ENCODE data around the gene GFER. TPM values are rescaled to one million over a fixed set of nuclear protein-coding genes. Genes with fewer than 3 reads are reported as not detected.

Gene GFER
- total and polyA plus RNA-seq, 10 of the 15 experiments (the other 5 are each of a cell fraction or from before 2014, with no cell fraction given), result 2.4 to 57.7 (median 31.3) TPM

GRCh38 chr16:1942810-1943726 lies 40.9 kb upstream of the GFER start, which contains the start of gene MSRB1 (continued):
- peak; percentile 45; the same call in 1 of the 2 replicates for TF ChIP-seq RB1 (IDR thresholded peaks at IDR 0.05; ENCODE audit: borderline replicate concordance)
- TF ChIP-seq NKRF (conservative IDR thresholded peaks at IDR 0.05), result peak; percentile 79
- TF ChIP-seq ESRRA (IDR thresholded peaks at IDR 0.05; ENCODE audit: low read length), result no peak
- TF ChIP-seq DPF2 (IDR thresholded peaks at IDR 0.05), result peak; percentile 66; the same call in 1 of the 2 replicates

- H3K4me2 ChIP-seq (ENCODE audit: control insufficient read depth, insufficient read depth), result no peak overlapping the region
- BruUV-seq (replicated peaks), result no TSS peak
- no peak for ATAC-seq
- H3K4me1 ChIP-seq (ENCODE audit: control insufficient read depth, insufficient read depth, low read length), result peaks cover 10% of the 10 kb centered on the region; the same call in 1 of the 2 replicates
- H4K20me1 ChIP-seq (ENCODE audit: control insufficient read depth, insufficient read depth), result no peaks in the 10 kb centered on the region
- H3K27me3 ChIP-seq (replicated peaks in 1 of 2; ENCODE audit: control insufficient read depth in 2 of 2, insufficient read depth in 2 of 2, low read length in 1 of 2), result no peaks in the 10 kb centered on the region
- FAIRE-seq, result no peak
- intact Hi-C loops (cut with micrococcal nuclease; ENCODE audit: unreplicated experiment), result no loop called here
- no peaks in the 10 kb centered on the region for H3K9me3 ChIP-seq (replicated peaks; ENCODE audit: control insufficient read depth, insufficient read depth, low read length)
- DNase-seq (ENCODE audit: low read depth, low spot score), result no peak
- no peak overlapping the region for H3K27ac ChIP-seq (ENCODE audit: control insufficient read depth, insufficient read depth)
- no peaks in the 10 kb centered on the region; a peak in 2 of 4 replicates for H3K36me3 ChIP-seq (ENCODE audit: control insufficient read depth in 2 of 2, insufficient read depth in 2 of 2, low read length in 1 of 2)
- H3K4me3 ChIP-seq, result no peak overlapping the region
- peaks cover 18% of the 10 kb centered on the region for H3K79me2 ChIP-seq (ENCODE audit: control insufficient read depth, insufficient read depth, low read length)
- RAD21 ChIA-PET (ENCODE audit: unreplicated experiment), result no interaction called here
- no peak overlapping the region for H3K9ac ChIP-seq (ENCODE audit: control insufficient read depth, insufficient read depth, low read length)
- SMC1A ChIA-PET (ENCODE audit: uncharacterized antibody, unreplicated experiment), result interaction anchor here (1.0 to 1.2 kb wide), 2 partner anchors 12 to 67 kb away, joined by 3 read pairs; no protein-coding TSS in a partner anchor
- TF ChIP-seq KAT2A (conservative IDR thresholded peaks at IDR 0.05; ENCODE audit: control insufficient read depth, low read depth, low read length) (no peak), POLR2AphosphoS5 (IDR thresholded peaks at IDR 0.05; ENCODE audit: low read length) (no peak), ZNF217 (IDR thresholded peaks at IDR 0.05) (no peak), SRF (IDR thresholded peaks at IDR 0.05; ENCODE audit: low read depth in 2 of 2, low read length in 2 of 2) (no peak), CHD1 (IDR thresholded peaks at IDR 0.05; ENCODE audit: low read depth, low read length) (no peak), POU2F2 (IDR thresholded peaks at IDR 0.05; ENCODE audit: borderline replicate concordance, low read depth, low read length) (no peak), SP1 (IDR thresholded peaks at IDR 0.05; ENCODE audit: low read depth, low read length) (no peak), FOXM1 (IDR thresholded peaks at IDR 0.05; ENCODE audit: low read depth, low read length) (no peak), SMC3 (IDR thresholded peaks at IDR 0.05; ENCODE audit: borderline replicate concordance, low read length) (no peak)
- 87% methylated on average over 21 of the region's 21 CpGs for WGBS (ENCODE audit: insufficient coverage, insufficient replicate concordance, low lambda C conversion rate, missing lambda C conversion rate)
- POLR2A ChIA-PET, result interaction anchor here (0.5 to 0.6 kb wide), 2 partner anchors 43 to 104 kb away, joined by 3 to 6 read pairs; no protein-coding TSS in a partner anchor
- H2AFZ ChIP-seq (ENCODE audit: control insufficient read depth, low read depth, low read length), result no peak overlapping the region
- CTCF ChIA-PET, result interaction anchor here (1.8 kb wide), 1 partner anchor 16 kb away, joined by 4 read pairs; no protein-coding TSS in a partner anchor
- in situ Hi-C loops (cut with MboI), result no loop called here
These were observed 39.3 kb upstream of the GFER start for GRCh38 chr16:1944612-1945199.
